ENCODE results near the gene STAT5A. TPM values are rescaled to one million over a fixed set of nuclear protein-coding genes. Genes with fewer than 3 reads are reported as not detected.
A peak's percentile ranks its signal among the peaks of the same experiment; 100 is the strongest.
"Not testable (repeated sequence)": the region's sequence is repeated elsewhere in the genome, so short reads cannot be mapped to it uniquely, and the experiment has no call there.

Gene STAT5A
- polyA plus RNA-seq (0.28 to 0.53 TPM (median 0.51 TPM) in 3 replicates), polyA minus RNA-seq (0.43 to 2.8 TPM (median 0.77 TPM) in 3 replicates)
- 1.7 TPM for polyA plus RNA-seq (2011; ENCODE audit: low read depth)
- polyA plus RNA-seq (2011; cell fraction: cytosol; rRNA removed), result 0.32 and 0.61 TPM in 2 replicates
- polyA plus RNA-seq (2011; cell fraction: nucleus; rRNA removed), result 0.64 and 1.2 TPM in 2 replicates
- polyA plus RNA-seq (2012; ENCODE audit: low replicate concordance), result 0.39 and 2.2 TPM in 2 replicates
- polyA minus RNA-seq (2011; cell fraction: cytosol; rRNA and poly(A)+ RNA removed), result 1.2 TPM
- 0.74 and 3.1 TPM in 2 replicates for polyA minus RNA-seq (2011; cell fraction: nucleus; rRNA and poly(A)+ RNA removed)

DNA sequence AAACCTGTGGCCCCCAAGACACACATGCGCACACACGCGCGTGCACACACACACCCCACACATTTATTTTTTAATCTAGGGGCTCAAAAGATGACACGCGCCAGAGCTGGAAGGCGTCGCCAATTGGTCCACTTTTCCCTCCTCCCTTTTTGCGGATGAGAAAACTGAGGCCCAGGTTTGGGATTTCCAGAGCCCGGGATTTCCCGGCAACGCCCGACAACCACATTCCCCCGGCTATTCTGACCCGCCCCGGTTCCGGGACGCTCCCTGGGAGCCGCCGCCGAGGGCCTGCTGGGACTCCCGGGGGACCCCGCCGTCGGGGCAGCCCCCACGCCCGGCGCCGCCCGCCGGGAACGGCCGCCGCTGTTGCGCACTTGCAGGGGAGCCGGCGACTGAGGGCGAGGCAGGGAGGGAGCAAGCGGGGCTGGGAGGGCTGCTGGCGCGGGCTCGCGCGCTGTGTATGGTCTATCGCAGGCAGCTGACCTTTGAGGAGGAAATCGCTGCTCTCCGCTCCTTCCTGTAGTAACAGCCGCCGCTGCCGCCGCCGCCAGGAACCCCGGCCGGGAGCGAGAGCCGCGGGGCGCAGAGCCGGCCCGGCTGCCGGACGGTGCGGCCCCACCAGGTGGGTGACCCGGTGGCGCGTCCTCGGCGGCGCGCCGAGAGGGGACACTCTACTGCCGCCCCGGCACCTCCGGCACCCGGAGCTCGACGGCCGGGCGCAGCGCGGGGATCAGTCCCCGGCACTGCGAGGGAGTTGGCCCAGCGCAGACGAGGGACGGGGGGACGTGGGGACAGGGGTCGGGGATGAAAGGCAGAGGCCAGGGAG is at the start of gene STAT5A:
Gene STAT5A, plus strand, starts transcription at position 522 of the 826 bp plus-strand sequence. CDS start 914 bp downstream, outside the sequence.
- no peak for FAIRE-seq
- peak within 1 kb of the TSS; percentile 24 for H3K9ac ChIP-seq (ENCODE audit: control insufficient read depth, extremely low read depth, insufficient read depth, low read length)
- no peak for DNase-seq (ENCODE audit: low read depth, low spot score)
- no peaks in the 10 kb centered on the region for H4K20me1 ChIP-seq (ENCODE audit: control insufficient read depth, extremely low read depth, insufficient read depth, low read length)
- dilution Hi-C loops (cut with MboI; ENCODE audit: extremely low pct_ligation_motif_present, low sequenced_read_pairs), result no loop called here
- H2AFZ ChIP-seq (ENCODE audit: control insufficient read depth, low read length), result peak within 1 kb of the TSS; percentile 38
- no peaks in the 10 kb centered on the region for H3K9me3 ChIP-seq (ENCODE audit: control insufficient read depth, low read depth, low read length)
- peak within 1 kb of the TSS; percentile 17 to 54 (median 41) for H3K4me3 ChIP-seq (ENCODE audit: control insufficient read depth in 2 of 3, extremely low read depth in 1 of 3, insufficient read depth in 2 of 3, low read depth in 1 of 3, low read length in 3 of 3)
- TF ChIP-seq, protein P1, sequence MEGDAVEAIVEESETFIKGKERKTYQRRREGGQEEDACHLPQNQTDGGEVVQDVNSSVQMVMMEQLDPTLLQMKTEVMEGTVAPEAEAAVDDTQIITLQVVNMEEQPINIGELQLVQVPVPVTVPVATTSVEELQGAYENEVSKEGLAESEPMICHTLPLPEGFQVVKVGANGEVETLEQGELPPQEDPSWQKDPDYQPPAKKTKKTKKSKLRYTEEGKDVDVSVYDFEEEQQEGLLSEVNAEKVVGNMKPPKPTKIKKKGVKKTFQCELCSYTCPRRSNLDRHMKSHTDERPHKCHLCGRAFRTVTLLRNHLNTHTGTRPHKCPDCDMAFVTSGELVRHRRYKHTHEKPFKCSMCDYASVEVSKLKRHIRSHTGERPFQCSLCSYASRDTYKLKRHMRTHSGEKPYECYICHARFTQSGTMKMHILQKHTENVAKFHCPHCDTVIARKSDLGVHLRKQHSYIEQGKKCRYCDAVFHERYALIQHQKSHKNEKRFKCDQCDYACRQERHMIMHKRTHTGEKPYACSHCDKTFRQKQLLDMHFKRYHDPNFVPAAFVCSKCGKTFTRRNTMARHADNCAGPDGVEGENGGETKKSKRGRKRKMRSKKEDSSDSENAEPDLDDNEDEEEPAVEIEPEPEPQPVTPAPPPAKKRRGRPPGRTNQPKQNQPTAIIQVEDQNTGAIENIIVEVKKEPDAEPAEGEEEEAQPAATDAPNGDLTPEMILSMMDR (optimal IDR thresholded peaks at IDR 0.05 in 1 of 3, IDR thresholded peaks at IDR 0.05 in 1 of 3, conservative IDR thresholded peaks at IDR 0.05 in 1 of 3; ENCODE audit: extremely low read depth in 1 of 3, insufficient read depth in 2 of 3, low read length in 3 of 3), result no peak
- TF ChIP-seq EZH2 (IDR thresholded peaks at IDR 0.05; ENCODE audit: low read length), result peak; percentile 5
- H3K4me2 ChIP-seq (ENCODE audit: control insufficient read depth, extremely low read depth, insufficient read depth, low read depth, low read length), result peak within 1 kb of the TSS; percentile 66
- peaks cover 14% of the 10 kb centered on the region for H3K4me1 ChIP-seq (ENCODE audit: control insufficient read depth, extremely low read depth, insufficient read depth, low read length)
- H3K27ac ChIP-seq (ENCODE audit: control insufficient read depth, insufficient read depth, low read length), result no peak within 1 kb of the TSS
- H3K9me1 ChIP-seq (ENCODE audit: control insufficient read depth, extremely low read depth, insufficient read depth, low read length), result no peaks in the 10 kb centered on the region
- H3K79me2 ChIP-seq (ENCODE audit: control insufficient read depth, insufficient read depth, low read length), result no peaks in the 10 kb centered on the region
- H3K36me3 ChIP-seq (ENCODE audit: control insufficient read depth in 2 of 2, extremely low read depth in 1 of 2, insufficient read depth in 2 of 2, low read length in 2 of 2), result no peaks in the 10 kb centered on the region
- peaks cover 29% of the 10 kb centered on the region for H3K27me3 ChIP-seq (ENCODE audit: control insufficient read depth, extremely low read depth, insufficient read depth, low read length)

DNA sequence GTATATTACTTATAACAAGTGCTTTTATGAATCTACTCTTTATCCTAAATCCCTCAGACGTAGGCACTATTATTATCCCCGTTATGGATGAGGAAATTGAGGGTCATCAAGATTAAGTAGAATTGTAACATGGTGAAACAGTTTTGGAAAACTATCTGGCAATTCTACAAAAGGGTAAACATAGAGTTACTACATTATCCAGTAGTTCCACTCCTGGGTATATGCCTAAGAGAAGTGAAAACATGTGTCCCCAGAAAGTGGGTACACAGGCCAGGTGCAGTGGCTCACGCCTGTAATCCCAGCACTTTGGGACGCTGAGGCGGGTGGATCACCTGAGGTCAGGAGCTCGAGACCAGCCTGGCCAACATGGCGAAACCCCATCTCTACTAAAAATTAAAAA is 48.7 kb upstream of the STAT5A start:
- DNase-seq (ENCODE audit: low read depth, low spot score); H3K4me1 ChIP-seq (ENCODE audit: control insufficient read depth, extremely low read depth, insufficient read depth, low read length); H3K9me3 ChIP-seq (ENCODE audit: control insufficient read depth, low read depth, low read length); H3K9me1 ChIP-seq (ENCODE audit: control insufficient read depth, extremely low read depth, insufficient read depth, low read length); FAIRE-seq; H3K27me3 ChIP-seq (ENCODE audit: control insufficient read depth, extremely low read depth, insufficient read depth, low read length); H3K79me2 ChIP-seq (ENCODE audit: control insufficient read depth, insufficient read depth, low read length); dilution Hi-C loops (cut with MboI; ENCODE audit: extremely low pct_ligation_motif_present, low sequenced_read_pairs); H3K27ac ChIP-seq (ENCODE audit: control insufficient read depth, insufficient read depth, low read length); H3K36me3 ChIP-seq (ENCODE audit: control insufficient read depth in 2 of 2, extremely low read depth in 1 of 2, insufficient read depth in 2 of 2, low read length in 2 of 2); H4K20me1 ChIP-seq (ENCODE audit: control insufficient read depth, extremely low read depth, insufficient read depth, low read length); H3K4me3 ChIP-seq (ENCODE audit: control insufficient read depth in 2 of 3, extremely low read depth in 1 of 3, insufficient read depth in 2 of 3, low read depth in 1 of 3, low read length in 3 of 3); H3K4me2 ChIP-seq (ENCODE audit: control insufficient read depth, extremely low read depth, insufficient read depth, low read depth, low read length); H3K9ac ChIP-seq (ENCODE audit: control insufficient read depth, extremely low read depth, insufficient read depth, low read length); H2AFZ ChIP-seq (ENCODE audit: control insufficient read depth, low read length): not testable (repeated sequence)
